Spinal cord (tissue), 10 donors: ENCODE data around the gene FXYD2. TPM values are rescaled to one million over a fixed set of nuclear protein-coding genes. Genes with fewer than 3 reads are reported as not detected.
"Not testable (repeated sequence)": the region's sequence is repeated elsewhere in the genome, so short reads cannot be mapped to it uniquely, and the experiment has no call there.

Experiments
- DNase-seq, 6 donors: peaks; one replicate each; pipeline versions ENCODE4 v3.0.0 to v3.0.0-alpha.2; 2013 to 2015; ENCODE audit warnings: low spot score in 6 of 6, low read depth in 4 of 6
- H3K27ac ChIP-seq: one replicate; pipeline ENCODE4 v1.5.1; 2013; ENCODE audit warnings: low read depth, low read length, control low read depth
- H3K27me3 ChIP-seq: one replicate; pipeline ENCODE4 v1.6.1; 2013; ENCODE audit warnings: low read length; ENCODE audit not compliant: control insufficient read depth, insufficient read depth
- H3K36me3 ChIP-seq: one replicate; pipeline ENCODE4 v1.6.1; 2013; ENCODE audit warnings: low read length; ENCODE audit not compliant: control insufficient read depth, insufficient read depth
- H3K4me1 ChIP-seq: one replicate; pipeline ENCODE4 v1.6.1; 2013; ENCODE audit warnings: low read length; ENCODE audit not compliant: control insufficient read depth, insufficient read depth
- H3K4me3 ChIP-seq: one replicate; pipeline ENCODE4 v1.5.1; 2013; ENCODE audit warnings: low read depth, low read length, control low read depth
- H3K9me3 ChIP-seq: one replicate; pipeline ENCODE4 v1.6.1; 2013; ENCODE audit warnings: low read length; ENCODE audit not compliant: control insufficient read depth, insufficient read depth
- WGBS: methylation state at CpG from one replicate; pipeline ENCODE4 v1.1.5; 2013; ENCODE audit warnings: missing lambda C conversion rate; ENCODE audit not compliant: insufficient coverage; 5-methylcytosine and 5-hydroxymethylcytosine counted together
- polyA plus RNA-seq, 2 donors: library from polyadenylated mRNA; unstranded; fragments of 120-200 nt; gene quantifications; one replicate each; pipeline ENCODE4 v1.2.1, GENCODE V29; 2013; ENCODE audit not compliant: insufficient read length in 2 of 2
- total RNA-seq, 2 donors: library from RNA; depleted of rRNA in 1 of 2; stranded (reverse); fragments of 120-200 nt in 1 of 2; fragments of >200 nt in 1 of 2; gene quantifications; one replicate each; pipeline versions ENCODE4 v1.2.3 to v1.2.4, GENCODE V29; 2013 to 2014
- donor health status: healthy.

The FXYD2 gene
- total and polyA plus RNA-seq, 4 donors: 1.3 to 5.0 (median 3.2) TPM

DNA sequence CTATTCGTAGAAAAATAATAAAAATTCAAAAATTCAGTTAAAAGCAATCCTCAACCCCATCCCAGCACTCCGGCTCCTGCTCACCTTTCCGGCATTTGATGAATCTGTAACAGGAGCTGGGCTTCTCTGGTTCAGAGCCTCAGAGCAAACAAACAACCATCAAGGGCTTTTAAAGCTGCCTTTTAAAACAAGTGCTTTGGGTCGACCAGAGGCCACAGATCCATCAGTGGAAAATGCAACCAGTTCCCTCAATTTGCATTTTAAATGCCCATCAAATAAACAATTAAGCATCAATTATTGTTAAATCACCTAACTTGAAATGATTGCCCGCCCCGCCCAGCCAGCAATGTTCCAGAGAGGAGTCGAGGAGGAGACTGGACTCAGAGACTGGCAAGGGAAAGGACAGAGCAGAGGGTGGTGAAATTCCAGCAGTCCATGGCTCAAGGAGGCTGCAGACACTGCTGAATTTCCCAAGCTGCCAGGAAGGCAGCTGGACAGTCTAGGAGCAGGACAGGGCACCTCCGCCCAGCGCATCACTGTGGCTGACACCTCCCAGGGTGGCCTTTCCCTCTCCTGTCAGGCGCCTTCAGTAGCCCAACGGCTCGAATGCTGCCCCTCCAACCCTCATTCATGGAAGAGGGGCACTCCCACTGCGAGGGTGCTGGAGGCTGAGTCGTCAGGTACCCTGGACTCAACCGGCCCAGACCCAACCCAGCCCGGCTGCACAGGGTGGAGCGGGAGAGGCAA lies 44.4 kb upstream of the FXYD2 start:
- DNase-seq: peak in 2 of 6 donors; percentile 45
- 55% methylated on average over 7 of the region's 17 CpGs for WGBS
- Histone ChIP-seq H3K27ac (peak overlapping the region; percentile 88), H3K9me3 (no peaks in the 10 kb centered on the region), H3K36me3 (peaks cover 13% of the 10 kb centered on the region), H3K27me3 (no peaks in the 10 kb centered on the region), H3K4me3 (no peak overlapping the region), H3K4me1 (peaks cover 84% of the 10 kb centered on the region)

GRCh38 chr11:117868088-117868487 lies 43.5 kb upstream of the FXYD2 start:
- Histone ChIP-seq H3K4me3 (no peak overlapping the region), H3K27ac (peak overlapping the region; percentile 88), H3K9me3 (no peaks in the 10 kb centered on the region), H3K27me3 (no peaks in the 10 kb centered on the region), H3K4me1 (peaks cover 75% of the 10 kb centered on the region), H3K36me3 (peaks cover 13% of the 10 kb centered on the region)
- DNase-seq: no peak
- 40% methylated on average over 2 of the region's 11 CpGs for WGBS

DNA sequence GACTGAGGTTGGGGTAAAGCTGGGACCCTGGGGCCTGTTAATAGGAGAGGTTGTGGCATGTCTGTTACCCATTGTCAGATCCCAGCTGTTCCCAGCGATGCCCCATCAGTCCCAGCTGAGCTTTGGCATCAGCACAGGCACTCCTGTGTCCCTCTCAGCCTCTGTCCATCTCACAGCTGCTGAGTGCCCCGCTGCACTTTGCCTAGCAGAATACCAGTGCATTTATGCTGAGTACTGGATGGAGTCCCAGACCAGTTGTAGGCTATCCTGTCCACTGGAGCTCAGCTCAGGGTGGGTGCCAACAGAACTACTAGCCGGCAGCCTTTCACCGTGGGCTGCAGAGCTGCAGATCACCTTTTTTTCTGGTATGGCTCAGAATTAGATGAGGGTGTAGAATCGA lies 42.0 kb upstream of the FXYD2 start:
- WGBS: 51% methylated on average over 2 of the region's 5 CpGs
- peak overlapping the region; percentile 48 for H3K27ac ChIP-seq
- H3K36me3 ChIP-seq: peaks cover 5% of the 10 kb centered on the region
- DNase-seq: peak in 2 of 6 donors; percentile 66 to 83
- H3K9me3 ChIP-seq: no peaks in the 10 kb centered on the region
- peaks cover 71% of the 10 kb centered on the region for H3K4me1 ChIP-seq
- H3K27me3 ChIP-seq: no peaks in the 10 kb centered on the region
- no peak overlapping the region for H3K4me3 ChIP-seq

DNA sequence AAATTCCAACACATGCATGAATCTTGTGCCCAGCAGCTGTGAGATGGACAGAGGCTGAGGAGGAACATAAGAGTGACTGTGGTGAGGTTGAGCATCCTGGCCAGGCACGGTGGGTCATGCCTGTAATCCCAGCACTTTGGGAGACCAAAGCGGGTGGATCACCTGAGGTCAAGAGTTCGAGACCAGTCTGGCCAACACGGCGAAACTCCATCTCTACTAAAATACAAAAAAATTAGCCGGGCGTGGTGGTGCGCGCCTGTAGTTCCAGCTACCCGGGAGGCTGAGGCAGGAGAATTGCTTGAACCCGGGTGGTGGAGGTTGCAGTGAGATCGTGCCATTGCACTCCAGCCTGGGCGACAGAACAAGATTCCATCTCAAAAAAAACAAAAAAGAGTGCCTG lies 41.0 kb upstream of the FXYD2 start:
- H3K27me3 ChIP-seq, H3K27ac ChIP-seq, H3K9me3 ChIP-seq, H3K36me3 ChIP-seq, DNase-seq, H3K4me3 ChIP-seq: not testable (repeated sequence)
- 80% methylated on average over 3 of the region's 13 CpGs for WGBS
- H3K4me1 ChIP-seq: peaks cover 71% of the 10 kb centered on the region

GRCh38 chr11:117863383-117863782 lies 38.8 kb upstream of the FXYD2 start:
- H3K4me3 ChIP-seq: no peak overlapping the region
- WGBS: no CpG with 5 or more reads among the region's 1 CpG
- no peaks in the 10 kb centered on the region for H3K36me3 ChIP-seq
- no peak for DNase-seq
- peaks cover 66% of the 10 kb centered on the region for H3K4me1 ChIP-seq
- H3K27me3 ChIP-seq: no peaks in the 10 kb centered on the region
- no peak overlapping the region for H3K27ac ChIP-seq
- H3K9me3 ChIP-seq: no peaks in the 10 kb centered on the region

GRCh38 chr11:117862753-117863152 lies 38.2 kb upstream of the FXYD2 start:
- Histone ChIP-seq H3K4me3 (no peak overlapping the region), H3K4me1 (peaks cover 64% of the 10 kb centered on the region), H3K9me3 (no peaks in the 10 kb centered on the region), H3K27me3 (no peaks in the 10 kb centered on the region), H3K27ac (peak overlapping the region; percentile 74), H3K36me3 (peaks cover 4% of the 10 kb centered on the region)
- DNase-seq: no peak
- WGBS: no CpG with 5 or more reads among the region's 1 CpG

GRCh38 chr11:117862019-117862725 lies 37.6 kb upstream of the FXYD2 start:
- Histone ChIP-seq H3K9me3 (no peaks in the 10 kb centered on the region), H3K36me3 (peaks cover 4% of the 10 kb centered on the region), H3K4me1 (peaks cover 66% of the 10 kb centered on the region), H3K27me3 (no peaks in the 10 kb centered on the region), H3K4me3 (no peak overlapping the region), H3K27ac (peak overlapping the region; percentile 74)
- WGBS: 66% methylated on average over 11 of the region's 12 CpGs
- DNase-seq: no peak

DNA sequence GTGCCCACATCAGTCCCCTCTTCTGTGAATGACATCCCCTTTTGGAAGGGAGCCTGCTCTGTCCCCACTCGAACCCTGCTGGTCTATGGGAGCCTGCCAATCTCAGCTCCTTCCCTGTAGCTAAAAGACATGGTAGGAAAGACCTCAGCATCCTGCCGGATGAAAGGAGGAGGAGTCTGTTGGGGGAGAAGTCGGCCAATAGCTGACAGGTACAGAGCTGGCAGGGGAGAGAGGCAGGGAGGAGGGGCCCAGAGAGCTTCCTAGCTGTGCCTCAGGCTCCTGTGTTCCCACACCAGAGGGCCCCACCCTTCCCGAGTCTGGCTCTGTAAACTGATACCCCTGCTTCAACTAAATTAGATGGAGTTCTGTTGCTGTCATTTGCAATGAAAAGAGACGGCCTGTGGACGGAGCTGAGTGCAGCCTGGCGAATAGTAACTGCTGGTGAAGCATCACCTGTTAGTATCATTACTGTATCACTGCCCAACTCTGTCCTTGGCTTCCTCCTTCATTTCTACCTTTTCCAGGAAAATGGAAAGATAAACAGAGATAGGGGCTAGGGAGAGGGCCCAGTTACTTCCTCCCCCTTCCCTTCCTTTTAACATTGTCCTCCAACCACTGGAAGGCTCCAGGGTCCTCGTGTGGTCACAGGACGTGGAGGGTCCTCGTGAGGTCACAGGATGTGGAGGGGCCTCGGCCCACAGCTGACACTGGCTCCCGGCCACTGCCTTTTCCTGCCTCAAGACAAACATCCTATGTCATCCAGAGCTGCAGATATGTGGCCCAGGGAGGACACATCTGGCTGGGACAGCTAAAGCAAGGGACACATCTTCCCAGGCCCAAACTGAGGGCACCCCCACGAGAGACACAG lies 36.8 kb upstream of the FXYD2 start:
- WGBS: 47% methylated on average over 8 of the region's 13 CpGs
- peak in 2 of 6 donors; percentile 21 to 43 for DNase-seq
- no peaks in the 10 kb centered on the region for H3K9me3 ChIP-seq
- no peak overlapping the region for H3K4me3 ChIP-seq
- H3K36me3 ChIP-seq: peaks cover 7% of the 10 kb centered on the region
- peak overlapping the region; percentile 74 for H3K27ac ChIP-seq
- peaks cover 67% of the 10 kb centered on the region for H3K4me1 ChIP-seq
- no peaks in the 10 kb centered on the region for H3K27me3 ChIP-seq

GRCh38 chr11:117860139-117860538 lies 35.6 kb upstream of the FXYD2 start:
- H3K36me3 ChIP-seq: peaks cover 11% of the 10 kb centered on the region
- H3K4me1 ChIP-seq: peaks cover 69% of the 10 kb centered on the region
- no peaks in the 10 kb centered on the region for H3K9me3 ChIP-seq
- DNase-seq: no peak
- no peak overlapping the region for H3K4me3 ChIP-seq
- no peak overlapping the region for H3K27ac ChIP-seq
- 100% methylated on average over 2 of the region's 6 CpGs for WGBS
- no peaks in the 10 kb centered on the region for H3K27me3 ChIP-seq
